D721Med (cell line): ENCODE results near the gene STAT3.
"Not testable (repeated sequence)": the region's sequence is repeated elsewhere in the genome, so short reads cannot be mapped to it uniquely, and the experiment has no call there.

Experiments used
- DNase-seq: peaks from one replicate; pipeline ENCODE4 v3.0.0; 2011; ENCODE audit warnings: low spot score; ENCODE audit not compliant: insufficient read length
- FAIRE-seq: peaks from 2 replicates; lab custom pipeline; 2011; peaks lifted over from hg19 to GRCh38; lab: Jason Lieb, UNC
- CTCF ChIP-seq: IDR thresholded peaks from 2 replicates; pipeline ENCODE4 v1.5.1; 2012; ENCODE audit warnings: mild to moderate bottlenecking, control low read depth; ENCODE audit not compliant: insufficient read depth; ENCODE audit errors: missing control alignments

The STAT3 gene

DNA sequence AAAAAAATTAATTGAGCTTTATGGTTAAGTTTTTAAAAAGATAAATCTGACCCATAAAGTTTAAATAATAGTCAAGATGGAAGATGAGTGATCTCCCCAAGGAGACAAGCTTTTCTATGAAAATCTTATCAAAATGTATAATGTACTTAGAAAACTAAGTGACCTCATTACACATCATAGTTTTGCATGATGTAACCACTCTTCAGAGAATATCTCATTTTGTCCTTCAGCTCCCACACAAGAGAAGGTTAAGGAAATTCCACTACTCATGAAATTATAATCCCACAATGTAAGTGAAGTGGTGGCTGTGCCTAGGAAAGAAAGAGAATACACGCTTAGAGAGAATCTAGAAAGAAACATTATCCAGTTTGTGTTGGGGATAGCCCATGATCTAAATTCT is 14.3 kb downstream of the STAT3 start:
- no peak for FAIRE-seq
- no peak for TF ChIP-seq CTCF

GRCh38 chr17:42372142-42372541 is 16.1 kb downstream of the STAT3 start:
- no peak for TF ChIP-seq CTCF
- no peak for FAIRE-seq

More for the DNA sequence above, 14.3 kb downstream of the STAT3 start:
- DNase-seq, result no peak

DNA sequence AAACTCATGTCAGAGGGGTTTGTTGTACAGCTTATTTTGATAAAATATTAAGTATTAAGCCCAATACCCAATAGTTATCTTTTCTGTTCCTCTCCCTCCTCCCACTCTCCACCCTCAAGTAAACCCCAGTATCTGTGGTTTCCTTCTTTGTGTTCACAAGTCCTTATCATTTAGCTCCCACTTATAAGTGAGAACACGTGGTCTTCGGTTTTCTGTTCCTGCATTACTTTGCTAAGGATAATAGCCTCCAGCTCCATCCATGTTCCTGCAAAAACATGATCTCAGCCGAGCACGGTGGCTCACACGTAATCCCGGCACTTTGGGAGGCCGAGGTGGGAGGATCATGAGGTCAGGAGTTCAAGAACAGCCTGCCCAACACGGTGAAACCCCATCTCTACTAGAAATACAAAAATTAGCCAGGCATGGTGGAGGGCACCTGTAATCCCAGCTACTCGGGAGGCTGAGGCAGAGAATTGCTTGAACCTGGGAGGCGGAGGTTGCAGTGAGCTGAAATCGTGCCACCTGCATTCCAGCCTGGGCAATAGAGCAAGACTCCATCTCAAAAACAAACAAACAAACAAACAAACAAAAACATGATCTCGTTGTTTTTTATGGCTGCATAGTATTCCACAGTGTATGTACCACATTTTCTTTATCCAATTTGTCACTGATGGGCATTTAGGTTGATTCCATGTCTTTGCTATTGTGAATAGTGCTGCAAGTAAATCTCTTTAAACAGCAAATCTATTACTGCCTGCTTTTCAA is 19.3 kb downstream of the STAT3 start:
- DNase-seq, FAIRE-seq: not testable (repeated sequence)

More at GRCh38 chr17:42372142-42372541, 16.1 kb downstream of the STAT3 start:
- no peak for DNase-seq

DNA sequence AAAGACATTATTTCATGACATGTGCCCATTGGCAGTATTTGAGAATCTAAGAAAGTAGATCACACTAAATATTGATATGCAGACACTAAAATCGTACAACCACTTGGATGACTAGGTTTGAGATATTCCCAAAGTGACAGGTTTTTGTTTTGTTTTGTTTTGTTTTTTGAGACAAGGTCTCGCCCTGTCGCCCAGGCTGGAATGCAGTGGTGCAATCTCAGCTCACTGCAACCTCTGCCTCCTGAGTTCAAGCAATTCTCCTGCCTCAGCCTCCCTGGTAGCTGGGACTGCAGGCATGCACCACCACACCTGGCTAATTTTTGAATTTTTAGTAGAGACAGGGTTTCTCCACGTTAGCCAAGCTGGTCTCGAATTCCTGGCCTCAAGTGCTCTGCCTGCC is 19.9 kb downstream of the STAT3 start:
- not testable (repeated sequence) for DNase-seq, FAIRE-seq

DNA sequence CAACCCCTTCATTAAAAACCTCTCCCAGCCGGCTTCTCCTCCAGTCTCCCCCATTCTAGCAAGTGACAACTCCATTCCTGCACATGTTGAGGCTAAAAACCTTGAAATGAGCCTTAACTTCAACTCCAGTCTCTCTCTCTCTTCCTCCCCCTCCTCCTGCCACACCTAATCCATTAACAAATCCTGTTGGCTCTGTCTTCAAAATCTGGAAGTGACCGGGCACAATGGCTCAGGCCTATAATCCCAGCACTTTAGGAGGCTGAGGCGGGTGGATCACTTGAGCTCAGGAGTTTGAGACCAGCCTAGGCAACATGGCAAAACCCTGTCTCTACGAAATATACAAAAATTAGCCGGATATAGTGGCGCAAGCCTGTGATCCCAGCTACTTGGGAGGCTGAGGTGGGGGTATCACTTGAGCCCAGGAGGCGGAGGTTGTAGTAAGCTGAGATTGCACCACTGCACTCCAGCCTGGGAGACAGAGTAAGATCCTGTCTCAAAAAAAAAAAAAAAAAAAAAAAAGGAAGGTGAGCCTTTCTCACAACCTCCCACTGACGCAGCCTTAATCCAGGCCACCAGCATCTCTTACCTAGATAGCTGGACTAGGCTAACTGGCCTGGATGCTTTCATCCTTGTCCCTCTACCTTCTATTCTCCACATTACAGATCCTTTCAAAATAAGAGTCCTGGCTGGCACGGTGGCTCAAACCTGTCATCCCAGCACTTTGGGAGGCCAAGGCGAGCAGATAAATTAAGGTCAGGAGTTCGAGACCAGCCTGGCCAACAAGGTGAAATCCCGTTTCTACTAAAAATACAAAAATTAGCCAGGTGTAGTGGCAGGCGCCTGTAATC is 21.8 kb downstream of the STAT3 start:
- not testable (repeated sequence) for FAIRE-seq, DNase-seq

DNA sequence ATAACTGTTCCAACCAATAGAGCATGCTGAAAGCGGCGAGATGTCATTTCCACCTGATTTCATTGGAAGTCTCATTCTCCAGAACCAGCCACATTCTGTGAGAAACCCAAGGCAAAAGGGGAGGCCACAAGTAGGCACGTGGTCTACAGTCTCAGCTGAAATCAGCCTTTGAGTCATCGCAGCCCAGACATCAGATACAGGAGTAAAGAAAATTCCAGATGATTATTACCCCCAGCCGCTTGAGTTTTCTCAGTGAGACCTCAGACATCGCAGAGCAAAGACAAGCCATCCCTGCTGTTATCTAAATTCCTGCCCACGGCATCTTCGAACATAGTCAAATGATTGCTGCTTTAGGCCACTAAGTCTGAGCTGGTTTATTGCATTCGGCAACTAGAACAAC is 23.1 kb downstream of the STAT3 start:
- no peak for FAIRE-seq
- TF ChIP-seq CTCF, result no peak
- no peak for DNase-seq

DNA sequence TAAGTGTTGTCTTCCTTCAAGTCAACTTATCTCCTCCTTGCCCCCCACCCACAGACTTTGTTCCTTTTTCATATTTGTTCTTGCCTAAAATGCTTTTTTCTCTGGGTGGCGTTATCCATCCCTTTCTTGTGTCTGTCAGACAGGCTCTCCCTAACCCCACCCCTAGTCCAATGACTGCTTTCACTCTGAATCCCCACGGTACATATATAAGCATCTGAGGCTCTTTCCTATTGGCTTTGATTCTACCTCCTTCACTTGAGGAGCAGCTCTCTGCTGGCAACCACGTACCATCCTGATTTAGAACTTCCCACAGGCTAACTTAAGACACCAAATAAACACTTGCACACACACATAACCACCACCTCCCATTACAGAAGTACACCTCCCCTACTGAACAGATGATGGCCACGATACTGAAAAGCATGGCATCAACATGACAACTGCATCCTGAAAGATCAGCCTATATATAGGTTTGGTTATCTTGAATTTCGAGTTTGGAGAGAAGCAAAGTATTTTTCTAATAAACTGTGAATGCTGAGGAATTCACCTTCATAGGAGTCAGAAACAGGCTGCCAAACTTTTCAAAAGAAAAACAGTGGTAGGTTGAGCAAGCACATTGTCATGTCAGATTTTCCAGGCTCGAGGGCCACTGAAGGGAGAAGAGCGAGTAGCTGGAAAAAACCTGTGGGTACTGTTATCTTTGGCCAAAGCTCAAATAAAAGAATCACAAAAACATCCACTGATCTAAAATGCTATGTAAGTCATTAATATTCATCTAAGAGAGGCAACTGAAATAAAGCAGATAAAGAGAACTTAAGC is 24.3 kb downstream of the STAT3 start:
- FAIRE-seq, result no peak
- no peak for TF ChIP-seq CTCF
- DNase-seq, result no peak

GRCh38 chr17:42363231-42363630 is 25.0 kb downstream of the STAT3 start:
- TF ChIP-seq CTCF, result no peak
- no peak for FAIRE-seq

More at GRCh38 chr17:42363231-42363630, 25.0 kb downstream of the STAT3 start:
- DNase-seq, result no peak
